ENCODE measurements around the gene SCRT2.

The SCRT2 gene

DNA sequence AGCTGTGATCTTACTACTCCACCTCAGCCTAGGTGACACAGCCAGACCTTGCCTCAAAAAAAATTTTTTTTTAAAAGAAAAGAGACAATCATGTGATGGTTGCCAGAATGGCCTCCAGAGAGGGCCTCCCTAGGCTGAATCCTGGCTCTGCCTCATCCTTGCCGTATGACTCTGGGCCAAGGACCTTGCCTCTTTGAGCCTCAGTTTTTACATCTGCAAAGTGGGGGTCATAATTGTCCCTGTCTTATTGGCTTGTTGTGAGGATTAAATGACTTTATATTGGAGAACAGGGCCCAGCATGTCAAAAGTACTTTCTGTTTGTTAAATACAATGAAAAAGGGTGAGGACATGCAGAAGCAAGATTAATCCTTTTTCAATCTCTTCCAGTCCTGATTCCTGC is 37.0 kb downstream of the SCRT2 start:
- no peak overlapping the region for H3K4me3 ChIP-seq (ENCODE audit: control insufficient read depth, low read depth, low read length)
- TF ChIP-seq CTCF (IDR thresholded peaks at IDR 0.05; ENCODE audit: control insufficient read depth, insufficient read depth, low read depth, low read length, missing control alignments): no peak
- no peak for DNase-seq (ENCODE audit: low read depth)

DNA sequence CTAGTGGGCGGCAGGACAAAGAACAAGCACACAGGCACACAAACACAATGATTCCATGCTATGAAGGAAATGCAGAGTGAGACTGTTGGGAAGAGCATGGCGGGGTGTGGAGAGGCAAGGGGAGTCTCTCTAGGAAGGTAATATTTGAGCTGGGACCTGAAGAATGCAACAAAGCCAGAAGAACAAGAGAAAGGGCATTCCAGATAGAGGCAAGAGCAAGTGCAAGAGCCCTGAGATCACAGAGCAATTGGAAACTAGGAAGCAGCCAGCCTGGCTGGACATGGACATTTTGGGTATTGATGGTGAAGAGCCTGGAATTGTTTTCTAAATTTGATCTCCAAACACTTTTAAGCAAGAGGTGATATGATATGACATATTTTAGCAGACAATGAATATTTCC is 38.0 kb downstream of the SCRT2 start:
- no peak overlapping the region for H3K4me3 ChIP-seq (ENCODE audit: control insufficient read depth, low read depth, low read length)
- no peak for TF ChIP-seq CTCF (IDR thresholded peaks at IDR 0.05; ENCODE audit: control insufficient read depth, insufficient read depth, low read depth, low read length, missing control alignments)
- no peak for DNase-seq (ENCODE audit: low read depth)

- no peak overlapping the region for H3K4me3 ChIP-seq (ENCODE audit: control insufficient read depth, low read depth, low read length)
- DNase-seq (ENCODE audit: low read depth): no peak
- TF ChIP-seq CTCF (IDR thresholded peaks at IDR 0.05; ENCODE audit: control insufficient read depth, insufficient read depth, low read depth, low read length, missing control alignments): no peak
Observed at GRCh38 chr20:635893-636338, 39.7 kb downstream of the SCRT2 start.

GRCh38 chr20:635028-635892 is 40.3 kb downstream of the SCRT2 start:
- TF ChIP-seq CTCF (IDR thresholded peaks at IDR 0.05; ENCODE audit: control insufficient read depth, insufficient read depth, low read depth, low read length, missing control alignments): no peak
- no peak for DNase-seq (ENCODE audit: low read depth)
- H3K4me3 ChIP-seq (ENCODE audit: control insufficient read depth, low read depth, low read length): no peak overlapping the region

- H3K4me3 ChIP-seq (ENCODE audit: control insufficient read depth, low read depth, low read length): no peak overlapping the region
- TF ChIP-seq CTCF (IDR thresholded peaks at IDR 0.05; ENCODE audit: control insufficient read depth, insufficient read depth, low read depth, low read length, missing control alignments): no peak
- no peak for DNase-seq (ENCODE audit: low read depth)
Observed at GRCh38 chr20:634148-634925, 41.3 kb downstream of the SCRT2 start.

DNA sequence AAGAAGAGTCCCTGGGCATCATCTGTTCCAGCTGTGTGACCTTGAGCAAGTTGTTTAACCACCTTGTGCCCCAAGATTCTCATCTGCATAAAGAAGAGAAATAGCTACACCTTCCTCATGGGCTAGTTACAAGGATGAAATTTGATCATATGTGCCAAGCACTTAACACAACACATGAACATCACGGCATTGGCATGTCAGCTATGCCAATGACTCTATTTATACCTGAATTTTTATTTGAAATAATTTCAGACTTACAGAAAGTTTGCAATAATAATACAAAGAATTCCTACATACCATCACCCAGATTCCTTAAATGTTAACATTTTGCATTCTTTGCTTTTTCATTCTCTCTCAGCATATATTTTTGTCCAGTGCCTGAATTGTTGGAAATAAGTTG is 44.5 kb downstream of the SCRT2 start:
- no peak overlapping the region for H3K4me3 ChIP-seq (ENCODE audit: control insufficient read depth, low read depth, low read length)
- no peak for TF ChIP-seq CTCF (IDR thresholded peaks at IDR 0.05; ENCODE audit: control insufficient read depth, insufficient read depth, low read depth, low read length, missing control alignments)
- DNase-seq (ENCODE audit: low read depth): no peak
